Neuronal stem cell (in vitro differentiated cells): Measurements from ENCODE around the gene C1orf53.

Experiments used
- DNase-seq: peaks from one replicate; pipeline ENCODE4 v3.0.0-alpha.2; 2013; ENCODE audit warnings: low spot score
- H2AFZ ChIP-seq: one replicate; pipeline ENCODE4 v1.6.1; 2013; ENCODE audit warnings: mild to moderate bottlenecking, low read length, inconsistent platforms
- H2AK5ac ChIP-seq: 2 replicates; pipeline ENCODE4 v1.6.1; 2013; ENCODE audit warnings: low read depth, mild to moderate bottlenecking, inconsistent platforms, low read length, moderate library complexity, mixed read lengths
- H2BK120ac ChIP-seq: 2 replicates; pipeline ENCODE4 v1.6.1; 2013; ENCODE audit warnings: low read depth, mild to moderate bottlenecking, inconsistent platforms, low read length, moderate library complexity, mixed read lengths
- H2BK12ac ChIP-seq: one replicate; pipeline ENCODE4 v1.6.1; 2013; ENCODE audit warnings: low read length, inconsistent platforms
- H2BK15ac ChIP-seq: 2 replicates; pipeline ENCODE4 v1.6.1; 2013; ENCODE audit warnings: mild to moderate bottlenecking, low read length, inconsistent platforms, mixed read lengths
- H2BK5ac ChIP-seq: one replicate; pipeline ENCODE4 v1.6.1; 2013; ENCODE audit warnings: inconsistent platforms, mild to moderate bottlenecking, low read length, moderate library complexity
- H3K14ac ChIP-seq: one replicate; pipeline ENCODE4 v1.6.1; 2013; ENCODE audit warnings: low read length, inconsistent platforms
- H3K18ac ChIP-seq: 2 replicates; pipeline ENCODE4 v1.6.1; 2013; ENCODE audit warnings: low read length, inconsistent platforms
- H3K23ac ChIP-seq: 2 replicates; pipeline ENCODE4 v1.6.1; 2013; ENCODE audit warnings: low read depth, mild to moderate bottlenecking, mixed read lengths, low read length, inconsistent platforms; ENCODE audit not compliant: poor library complexity
- H3K27ac ChIP-seq: replicated peaks from 3 replicates; pipeline ENCODE4 v1.5.1; 2013; ENCODE audit warnings: low read length, inconsistent platforms
- H3K27me3 ChIP-seq, 3 experiments: 2 replicates each; pipeline ENCODE4 v1.6.1; 2013; ENCODE audit warnings: low read length in 3 of 3, mild to moderate bottlenecking in 2 of 3, inconsistent platforms in 1 of 3, low read depth in 1 of 3, mixed read lengths in 1 of 3, moderate library complexity in 1 of 3; ENCODE audit not compliant: control insufficient read depth in 3 of 3, insufficient read depth in 3 of 3
- H3K36me3 ChIP-seq, 2 donors: replicated peaks in 1 of 2; 2 replicates each; pipeline ENCODE4 v1.6.1; 2013; ENCODE audit warnings: low read length in 2 of 2; ENCODE audit not compliant: control insufficient read depth in 2 of 2, insufficient read depth in 2 of 2
- H3K4ac ChIP-seq: 2 replicates; pipeline ENCODE4 v1.6.1; 2013; ENCODE audit warnings: inconsistent platforms, mild to moderate bottlenecking, low read length, moderate library complexity
- H3K4me1 ChIP-seq, 2 donors: 1 replicate in 1 of 2; 2 replicates in 1 of 2; pipeline ENCODE4 v1.6.1; 2013; ENCODE audit warnings: low read length in 2 of 2, low read depth in 1 of 2; ENCODE audit not compliant: control insufficient read depth in 2 of 2, insufficient read depth in 1 of 2
- H3K4me2 ChIP-seq: one replicate; pipeline ENCODE4 v1.6.1; 2013; ENCODE audit warnings: mild to moderate bottlenecking, low read length, inconsistent platforms; ENCODE audit not compliant: insufficient read depth, poor library complexity, severe bottlenecking
- H3K4me3 ChIP-seq, 2 donors: 2 replicates each; pipeline ENCODE4 v1.5.1; 2013; ENCODE audit warnings: low read length in 2 of 2, mild to moderate bottlenecking in 2 of 2, inconsistent platforms in 1 of 2, moderate library complexity in 1 of 2
- H3K79me1 ChIP-seq: one replicate; pipeline ENCODE4 v1.6.1; 2013; ENCODE audit warnings: low read depth, mild to moderate bottlenecking, inconsistent platforms, low read length, moderate library complexity
- H3K9ac ChIP-seq: one replicate; pipeline ENCODE4 v1.6.1; 2013; ENCODE audit warnings: mild to moderate bottlenecking, low read depth, low read length, inconsistent platforms; ENCODE audit not compliant: poor library complexity
- H3K9me3 ChIP-seq, 2 donors: replicated peaks in 1 of 2; 2 replicates each; pipeline versions ENCODE3 to v1.6.1; 2013; ENCODE audit warnings: low read length in 2 of 2, mild to moderate bottlenecking in 2 of 2, inconsistent platforms in 1 of 2, low read depth in 1 of 2, mixed read lengths in 1 of 2, moderate library complexity in 1 of 2; ENCODE audit not compliant: control insufficient read depth in 2 of 2, insufficient read depth in 1 of 2
- H4K8ac ChIP-seq: one replicate; pipeline ENCODE4 v1.6.1; 2013; ENCODE audit warnings: low read depth, mild to moderate bottlenecking, inconsistent platforms, low read length, moderate library complexity
- H4K91ac ChIP-seq: one replicate; pipeline ENCODE4 v1.6.1; 2013; ENCODE audit warnings: low read length, low read depth, mild to moderate bottlenecking, inconsistent platforms; ENCODE audit not compliant: poor library complexity
- WGBS, 2 donors: extraction: QIAGEN DNeasy Blood & Tissue Kit; methylation state at CpG; one replicate each; pipeline ENCODE4 v1.1.7; 2013; ENCODE audit warnings: missing lambda C conversion rate in 2 of 2, mixed read lengths in 1 of 2; ENCODE audit not compliant: insufficient read length in 2 of 2, insufficient replicate concordance in 1 of 2; ENCODE audit errors: extremely low coverage in 2 of 2; 5-methylcytosine and 5-hydroxymethylcytosine counted together

C1orf53 gene

GRCh38 chr1:197899037-197899436 is 3.4 kb upstream of the C1orf53 start:
- peaks cover 0 to 18% (median 6%) of the 10 kb centered on the region in 3 experiments for H3K27me3 ChIP-seq
- WGBS, 2 donors = no CpG with 5 or more reads among the region's 1 CpG
- H4K91ac ChIP-seq = no peak overlapping the region
- H2BK120ac ChIP-seq = no peak overlapping the region
- H3K14ac ChIP-seq = no peak overlapping the region
- no peak overlapping the region for H3K4ac ChIP-seq
- no peaks in the 10 kb centered on the region for H3K9me3 ChIP-seq
- no peak overlapping the region for H3K9ac ChIP-seq
- no peak overlapping the region for H2BK5ac ChIP-seq
- H3K27ac ChIP-seq = no peak overlapping the region
- H2AFZ ChIP-seq = no peak overlapping the region
- H3K36me3 ChIP-seq = no peaks in the 10 kb centered on the region
- H3K79me1 ChIP-seq = no peaks in the 10 kb centered on the region
- no peak overlapping the region for H2BK12ac ChIP-seq
- no peak overlapping the region for H3K4me2 ChIP-seq
- H4K8ac ChIP-seq = no peak overlapping the region
- peaks cover under 1 to 2% of the 10 kb centered on the region in 2 donors for H3K4me1 ChIP-seq
- no peak overlapping the region for H2AK5ac ChIP-seq
- no peak overlapping the region for H3K4me3 ChIP-seq
- no peak overlapping the region for H3K23ac ChIP-seq
- H2BK15ac ChIP-seq = no peak overlapping the region
- no peak for DNase-seq
- no peak overlapping the region for H3K18ac ChIP-seq

- Histone ChIP-seq H3K27ac (peak overlapping the region; percentile 94), H3K18ac (peak overlapping the region; percentile 99), H2AK5ac (no peak overlapping the region), H3K9ac (peak overlapping the region; percentile 94), H3K27me3 (peaks cover 2 to 48% (median 21%) of the 10 kb centered on the region in 3 experiments), H3K4me1 (peaks cover 2 to 4% of the 10 kb centered on the region in 2 donors), H3K14ac (peak overlapping the region; percentile 100), H2BK5ac (peak overlapping the region; percentile 93), H2AFZ (peak overlapping the region; percentile 100), H3K36me3 (no peaks in the 10 kb centered on the region), H3K23ac (no peak overlapping the region), H2BK15ac (peak overlapping the region; percentile 90), H3K9me3 (no peaks in the 10 kb centered on the region), H2BK12ac (peak overlapping the region; percentile 97), H3K4me2 (peak overlapping the region; percentile 77), H3K4ac (no peak overlapping the region), H4K8ac (peak overlapping the region; percentile 95), H2BK120ac (peak overlapping the region; percentile 65), H3K4me3 (peak overlapping the region; percentile 81 to 87), H3K79me1 (no peaks in the 10 kb centered on the region), H4K91ac (no peak overlapping the region)
- WGBS, 2 donors = no CpG with 5 or more reads among the region's 6 CpGs
- DNase-seq = no peak
Measured at GRCh38 chr1:197902131-197902453, 338 bp upstream of the C1orf53 start.

DNA sequence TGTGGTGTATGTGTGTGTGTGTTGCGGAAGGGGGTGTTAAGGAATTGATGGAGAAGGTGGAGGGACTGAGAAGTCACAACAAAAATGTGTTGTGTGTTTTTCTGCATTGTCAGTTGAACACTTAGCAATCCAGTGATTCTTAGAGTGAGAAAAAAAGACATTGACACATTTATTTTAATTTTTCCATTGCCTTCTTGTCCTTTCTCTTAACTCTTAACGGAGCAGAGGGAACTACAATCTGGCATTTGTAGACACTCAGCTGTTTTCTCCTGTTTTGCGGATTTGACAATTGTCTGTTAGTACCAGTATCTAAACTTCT is 725 bp downstream of the C1orf53 start:
- H3K14ac ChIP-seq = no peak overlapping the region
- peak overlapping the region; percentile 76 to 87 for H3K4me3 ChIP-seq
- H3K9ac ChIP-seq = peak overlapping the region; percentile 75
- no peak overlapping the region for H2BK15ac ChIP-seq
- H2AFZ ChIP-seq = peak overlapping the region; percentile 100
- H3K4ac ChIP-seq = no peak overlapping the region
- H3K27ac ChIP-seq = no peak overlapping the region
- no peaks in the 10 kb centered on the region for H3K79me1 ChIP-seq
- H3K9me3 ChIP-seq = peaks cover 0 to under 1% of the 10 kb centered on the region in 2 donors
- H2BK120ac ChIP-seq = no peak overlapping the region
- no CpG with 5 or more reads among the region's 3 CpGs for WGBS, 2 donors
- no peak overlapping the region for H2AK5ac ChIP-seq
- peak overlapping the region; percentile 13 for H3K18ac ChIP-seq
- no peak overlapping the region for H4K8ac ChIP-seq
- DNase-seq = no peak
- H2BK12ac ChIP-seq = no peak overlapping the region
- H2BK5ac ChIP-seq = no peak overlapping the region
- peak overlapping the region; percentile 77 for H3K4me2 ChIP-seq
- peaks cover 2 to 4% of the 10 kb centered on the region in 2 donors for H3K4me1 ChIP-seq
- no peak overlapping the region for H3K23ac ChIP-seq
- no peak overlapping the region for H4K91ac ChIP-seq
- H3K36me3 ChIP-seq = no peaks in the 10 kb centered on the region
- peaks cover 2 to 54% (median 30%) of the 10 kb centered on the region in 3 experiments for H3K27me3 ChIP-seq

GRCh38 chr1:197904126-197904787 is 1.8 kb downstream of the C1orf53 start:
- Histone ChIP-seq H2BK5ac (no peak overlapping the region), H4K8ac (no peak overlapping the region), H2BK15ac (no peak overlapping the region), H2AFZ (no peak overlapping the region), H4K91ac (no peak overlapping the region), H3K27me3 (peaks cover 4 to 63% (median 41%) of the 10 kb centered on the region in 3 experiments), H3K9me3 (peaks cover 0 to 2% of the 10 kb centered on the region in 2 donors), H3K79me1 (no peaks in the 10 kb centered on the region), H3K4ac (no peak overlapping the region), H3K23ac (no peak overlapping the region), H3K4me3 (no peak overlapping the region), H3K14ac (no peak overlapping the region), H2AK5ac (no peak overlapping the region), H3K18ac (no peak overlapping the region), H3K4me1 (peaks cover 2 to 4% of the 10 kb centered on the region in 2 donors), H2BK120ac (no peak overlapping the region), H3K4me2 (no peak overlapping the region), H3K36me3 (no peaks in the 10 kb centered on the region), H3K27ac (no peak overlapping the region), H3K9ac (no peak overlapping the region), H2BK12ac (no peak overlapping the region)
- WGBS, 2 donors = no CpG with 5 or more reads among the region's 11 CpGs
- peak; percentile 17 for DNase-seq
